ENCODE measurements around the gene ZNF335.

GRCh38 chr20:45958593-45958992 is 13.4 kb downstream of the ZNF335 start:
- no peak for TF ChIP-seq CEBPB (IDR thresholded peaks at IDR 0.05)
- TF ChIP-seq MAX (IDR thresholded peaks at IDR 0.05), result no peak
- TF ChIP-seq EGR1 (IDR thresholded peaks at IDR 0.05), result no peak
- no peak for TF ChIP-seq REST (IDR thresholded peaks at IDR 0.05; ENCODE audit: low read depth)
- no peak for TF ChIP-seq USF1 (IDR thresholded peaks at IDR 0.05)
- TF ChIP-seq YY1 (IDR thresholded peaks at IDR 0.05; ENCODE audit: low read depth), result no peak
- no peak for TF ChIP-seq TCF12 (IDR thresholded peaks at IDR 0.05; ENCODE audit: low read depth)
- no peak for TF ChIP-seq RAD21 (IDR thresholded peaks at IDR 0.05; ENCODE audit: low read depth)
- no peak for TF ChIP-seq EP300 (IDR thresholded peaks at IDR 0.05; ENCODE audit: borderline replicate concordance)
- TF ChIP-seq NFIC (IDR thresholded peaks at IDR 0.05), result no peak
- no peak for TF ChIP-seq TEAD4 (IDR thresholded peaks at IDR 0.05)
- no peak for TF ChIP-seq TAF1 (IDR thresholded peaks at IDR 0.05; ENCODE audit: low read depth)
- TF ChIP-seq CREB1 (IDR thresholded peaks at IDR 0.05; ENCODE audit: low read depth), result no peak
- no peak for TF ChIP-seq ZBTB7A (IDR thresholded peaks at IDR 0.05; ENCODE audit: low read depth)

Measured in Ishikawa (cell line).